GM23338 (cell line): ENCODE results near the gene METTL22. TPM values are rescaled to one million over a fixed set of nuclear protein-coding genes. Genes with fewer than 3 reads are reported as not detected.

ENCODE experiments used
- ATAC-seq: fragments of 200-7000 bp; cut with Tn5 transposase; 3 replicates; pipeline ENCODE4 v1.9.1; 2020
- DNase-seq: peaks from one replicate; pipeline ENCODE4 v3.0.0-alpha.2; 2015; ENCODE audit warnings: low spot score
- H2AFZ ChIP-seq: fragments of 200-600 bp; sonication (generic); 2 replicates; pipeline ENCODE4 v1.8.0; 2016; ENCODE audit warnings: antibody characterized with exemption, mild to moderate bottlenecking, moderate library complexity
- H3F3A ChIP-seq: fragments of 200-600 bp; sonication (generic); replicated peaks from 2 replicates; pipeline ENCODE4 v1.8.0; 2017; ENCODE audit warnings: antibody characterized with exemption, mixed run types, low read depth
- H3K27ac ChIP-seq: fragments of 200-600 bp; sonication (generic); 2 replicates; pipeline ENCODE4 v1.6.1; 2016; ENCODE audit warnings: low read depth
- H3K27me3 ChIP-seq: fragments of 200-600 bp; sonication (generic); 2 replicates; pipeline ENCODE4 v1.8.0; 2016; ENCODE audit warnings: mild to moderate bottlenecking, mixed run types, moderate library complexity; ENCODE audit not compliant: insufficient read depth
- H3K36me3 ChIP-seq: fragments of 200-600 bp; sonication (generic); 2 replicates; pipeline ENCODE4 v1.8.0; 2016; ENCODE audit warnings: mild to moderate bottlenecking; ENCODE audit not compliant: insufficient read depth
- H3K4me1 ChIP-seq: fragments of 200-600 bp; sonication (generic); 2 replicates; pipeline ENCODE4 v1.8.0; 2016; ENCODE audit warnings: mild to moderate bottlenecking, moderate library complexity; ENCODE audit not compliant: insufficient read depth
- H3K4me2 ChIP-seq: fragments of 200-600 bp; sonication (generic); 2 replicates; pipeline ENCODE4 v1.7.1; 2017; ENCODE audit warnings: mixed run types
- H3K4me3 ChIP-seq: fragments of 200-600 bp; sonication (generic); 2 replicates; pipeline ENCODE4 v1.6.1; 2016; ENCODE audit warnings: mixed run types
- H3K79me2 ChIP-seq: fragments of 200-600 bp; sonication (generic); replicated peaks from 2 replicates; pipeline ENCODE4 v1.8.0; 2017; ENCODE audit warnings: mild to moderate bottlenecking; ENCODE audit not compliant: insufficient read depth
- H3K9me2 ChIP-seq: fragments of 200-600 bp; sonication (generic); 2 replicates; pipeline ENCODE4 v1.8.0; 2017; ENCODE audit not compliant: insufficient read depth
- H4K20me1 ChIP-seq: fragments of 200-600 bp; sonication (generic); replicated peaks from 2 replicates; pipeline ENCODE4 v1.8.0; 2017; ENCODE audit warnings: mild to moderate bottlenecking; ENCODE audit not compliant: insufficient read depth
- H3K27ac Mint-ChIP-seq: 2 replicates; pipeline ENCODE4 v1.8.0; 2020; ENCODE audit warnings: inconsistent platforms, mild to moderate bottlenecking, moderate library complexity, mixed read lengths
- H3K27me3 Mint-ChIP-seq: 3 replicates; pipeline ENCODE4 v1.8.0; 2022; ENCODE audit warnings: low read depth, mild to moderate bottlenecking, moderate library complexity, mixed read lengths, inconsistent platforms; ENCODE audit not compliant: insufficient read depth, poor library complexity
- H3K36me3 Mint-ChIP-seq: 3 replicates; pipeline ENCODE4 v1.8.0; 2021; ENCODE audit warnings: low read depth, mild to moderate bottlenecking, inconsistent platforms, moderate library complexity, mixed read lengths
- H3K4me1 Mint-ChIP-seq: 3 replicates; pipeline ENCODE4 v1.8.0; 2020; ENCODE audit warnings: mild to moderate bottlenecking, inconsistent platforms, mixed read lengths
- H3K4me3 Mint-ChIP-seq: 3 replicates; pipeline ENCODE4 v1.8.0; 2021; ENCODE audit warnings: moderate library complexity, mild to moderate bottlenecking, inconsistent platforms, mixed read lengths
- H3K9me3 Mint-ChIP-seq: 3 replicates; pipeline ENCODE4 v1.8.0; 2020; ENCODE audit warnings: moderate library complexity, mild to moderate bottlenecking, inconsistent platforms, mixed read lengths
- EZH2 ChIP-seq: fragments of 200-600 bp; sonication (generic); IDR thresholded peaks from one replicate; pipeline ENCODE4 v1.8.0; 2017; ENCODE audit warnings: antibody characterized with exemption, mild to moderate bottlenecking, low read depth; ENCODE audit not compliant: unreplicated experiment
- EZH2phosphoT487 ChIP-seq: fragments of 200-600 bp; sonication (generic); IDR thresholded peaks from one replicate; pipeline ENCODE4 v1.8.1; 2018; ENCODE audit warnings: antibody characterized with exemption; ENCODE audit not compliant: unreplicated experiment
- JUNB ChIP-seq: IDR thresholded peaks from one replicate; pipeline ENCODE4 v1.6.1; 2016; ENCODE audit warnings: antibody characterized with exemption; ENCODE audit not compliant: unreplicated experiment
- NANOG ChIP-seq: IDR thresholded peaks from 2 replicates; pipeline ENCODE4 v1.6.1; 2016; ENCODE audit warnings: antibody characterized with exemption, borderline replicate concordance
- POLR2AphosphoS5 ChIP-seq: IDR thresholded peaks from 2 replicates; pipeline ENCODE4 v1.6.1; 2016; ENCODE audit warnings: antibody characterized with exemption, low read depth
- ZNF331 ChIP-seq: fragments of 250-450 bp; sonication (Bioruptor Pico); IDR thresholded peaks from 2 replicates; pipeline ENCODE4 v1.5.0; 2020; ENCODE audit warnings: low read depth, mild to moderate bottlenecking, moderate library complexity
- ZNF462 ChIP-seq: fragments of 250-450 bp; sonication (Bioruptor Pico); IDR thresholded peaks from 2 replicates; pipeline ENCODE4 v1.5.0; 2020; ENCODE audit warnings: mild to moderate bottlenecking, moderate library complexity
- polyA plus RNA-seq: library from polyadenylated mRNA; unstranded; fragments of >200 nt; fragmentation: Nextera tagmentation; extraction: Ambion mirVana; gene quantifications from 2 replicates; pipeline ENCODE4 v1.2.1, GENCODE V29; 2016
- total RNA-seq: library from RNA; depleted of rRNA; stranded (reverse); fragments of >200 nt; shearing (Covaris generic); gene quantifications from 2 replicates; pipeline ENCODE4 v1.2.3, GENCODE V29; 2014

Gene METTL22
- total and polyA plus RNA-seq, 2 experiments from 2014 or later: 51.4 to 51.8 TPM

- H3F3A ChIP-seq: no peaks in the 10 kb centered on the region
- H3K4me1 ChIP-seq: no peaks in the 10 kb centered on the region; the same call in 1 of the 2 replicates
- H3K9me2 ChIP-seq: peaks cover 11% of the 10 kb centered on the region; the same call in 1 of the 2 replicates
- no peaks in the 10 kb centered on the region for H3K36me3 ChIP-seq
- H3K4me3 Mint-ChIP-seq: peak overlapping the region; percentile 73
- no peaks in the 10 kb centered on the region for H3K79me2 ChIP-seq
- peak overlapping the region; percentile 98 for H3K4me2 ChIP-seq
- H4K20me1 ChIP-seq: no peaks in the 10 kb centered on the region
- H3K27me3 Mint-ChIP-seq: peaks cover 21% of the 10 kb centered on the region
- DNase-seq: peak; percentile 71
- peaks cover 9% of the 10 kb centered on the region; the same call in 2 of the 3 replicates for H3K4me1 Mint-ChIP-seq
- H3K27me3 ChIP-seq: peaks cover 62% of the 10 kb centered on the region
- H2AFZ ChIP-seq: peak overlapping the region; percentile 97
- ATAC-seq: peak; percentile 69
- peaks cover 3% of the 10 kb centered on the region; the same call in 2 of the 3 replicates for H3K9me3 Mint-ChIP-seq
- peak overlapping the region; percentile 84 for H3K4me3 ChIP-seq
- H3K27ac ChIP-seq: no peak overlapping the region
- H3K36me3 Mint-ChIP-seq: no peaks in the 10 kb centered on the region
- TF ChIP-seq JUNB: no peak
- TF ChIP-seq EZH2: peak; percentile 27
- TF ChIP-seq NANOG: no peak
- TF ChIP-seq EZH2phosphoT487: no peak
- no peak overlapping the region for H3K27ac Mint-ChIP-seq
These were observed 32.2 kb upstream of the METTL22 start for GRCh38 chr16:8589057-8589899.

- no peak for TF ChIP-seq ZNF331 (CRISPR knock-in tag)
- peak; percentile 32; the same call in 1 of the 2 replicates for TF ChIP-seq POLR2AphosphoS5
- no peak for TF ChIP-seq EZH2phosphoT487
- H3K79me2 ChIP-seq: no peaks in the 10 kb centered on the region
- H3F3A ChIP-seq: no peaks in the 10 kb centered on the region
- no peaks in the 10 kb centered on the region for H3K36me3 ChIP-seq
- H3K4me3 ChIP-seq: peak within 1 kb of the TSS; percentile 84
- H3K4me2 ChIP-seq: peak within 1 kb of the TSS; percentile 98
- DNase-seq: peak; percentile 67
- Mint-ChIP-seq H3K36me3 (no peaks in the 10 kb centered on the region), H3K27ac (no peak within 1 kb of the TSS), H3K9me3 (peaks cover 3% of the 10 kb centered on the region; the same call in 2 of the 3 replicates), H3K4me3 (peak within 1 kb of the TSS; percentile 73), H3K27me3 (peaks cover 25% of the 10 kb centered on the region), H3K4me1 (peaks cover 9% of the 10 kb centered on the region; the same call in 2 of the 3 replicates)
- H3K27ac ChIP-seq: no peak within 1 kb of the TSS
- H3K27me3 ChIP-seq: peaks cover 62% of the 10 kb centered on the region
- peak; percentile 52 for ATAC-seq
- H3K4me1 ChIP-seq: no peaks in the 10 kb centered on the region; the same call in 1 of the 2 replicates
- peak within 1 kb of the TSS; percentile 97 for H2AFZ ChIP-seq
- H4K20me1 ChIP-seq: no peaks in the 10 kb centered on the region
- peaks cover 11% of the 10 kb centered on the region; the same call in 1 of the 2 replicates for H3K9me2 ChIP-seq
These were observed 31.4 kb upstream of the METTL22 start, which contains the start of gene TMEM114 for GRCh38 chr16:8589900-8590688. TMEM114 (minus strand) TSS chr16:8590511; CDS start chr16:8589838, 673 bp downstream.

GRCh38 chr16:8590811-8591210 lies 30.7 kb upstream of the METTL22 start:
- Histone ChIP-seq H3K27me3 (peaks cover 62% of the 10 kb centered on the region), H3K9me2 (peaks cover 11% of the 10 kb centered on the region; the same call in 1 of the 2 replicates), H3K79me2 (no peaks in the 10 kb centered on the region), H3K4me3 (peak overlapping the region; percentile 84), H4K20me1 (no peaks in the 10 kb centered on the region), H3K27ac (no peak overlapping the region), H2AFZ (no peak overlapping the region; the same call in 1 of the 2 replicates), H3K4me2 (peak overlapping the region; percentile 98; the same call in 1 of the 2 replicates), H3F3A (no peaks in the 10 kb centered on the region), H3K4me1 (no peaks in the 10 kb centered on the region; the same call in 1 of the 2 replicates), H3K36me3 (no peaks in the 10 kb centered on the region)
- H3K4me1 Mint-ChIP-seq: peaks cover 9% of the 10 kb centered on the region; the same call in 2 of the 3 replicates
- ATAC-seq: no peak
- H3K36me3 Mint-ChIP-seq: no peaks in the 10 kb centered on the region
- DNase-seq: no peak
- peaks cover 3% of the 10 kb centered on the region; the same call in 2 of the 3 replicates for H3K9me3 Mint-ChIP-seq
- H3K27me3 Mint-ChIP-seq: peaks cover 25% of the 10 kb centered on the region
- no peak overlapping the region for H3K27ac Mint-ChIP-seq
- no peak overlapping the region for H3K4me3 Mint-ChIP-seq
- TF ChIP-seq ZNF462 (CRISPR knock-in tag): no peak
